GM19023 (cell line): ENCODE measurements around the gene SPRED2.
A peak's percentile ranks its signal among the peaks of the same experiment; 100 is the strongest.

Experiments used
- ATAC-seq: cut with Tn5 transposase; IDR thresholded peaks from one replicate; pipeline ENCODE4 v1.9.1; 2021; ENCODE audit warnings: mild to moderate bottlenecking, moderate library complexity; ENCODE audit not compliant: unreplicated experiment

Gene SPRED2

GRCh38 chr2:65443509-65444186, 11.2 kb upstream of the SPRED2 start:
- ATAC-seq = no peak

GRCh38 chr2:65442420-65443020, 10.1 kb upstream of the SPRED2 start:
- ATAC-seq = no peak

- ATAC-seq = no peak
Measured at GRCh38 chr2:65438137-65438899, 5.9 kb upstream of the SPRED2 start.

- no peak for ATAC-seq
Measured at GRCh38 chr2:65437392-65438135, 5.2 kb upstream of the SPRED2 start.

- peak; percentile 69 for ATAC-seq
Measured at GRCh38 chr2:65436824-65437221, 4.4 kb upstream of the SPRED2 start.

- ATAC-seq = peak; percentile 31
Measured at GRCh38 chr2:65436169-65436823, 3.9 kb upstream of the SPRED2 start.

- ATAC-seq = peak; percentile 13
Measured at GRCh38 chr2:65435625-65436168, 3.3 kb upstream of the SPRED2 start.

- ATAC-seq = no peak
Measured at GRCh38 chr2:65434592-65435241, 2.3 kb upstream of the SPRED2 start.

- ATAC-seq = peak; percentile 34
Measured at GRCh38 chr2:65431421-65432226, 775 bp downstream of the SPRED2 start.

GRCh38 chr2:65430603-65431420, 1.6 kb downstream of the SPRED2 start:
- ATAC-seq = peak; percentile 22

- peak; percentile 2 for ATAC-seq
Measured at GRCh38 chr2:65429786-65430602, 2.4 kb downstream of the SPRED2 start.

- ATAC-seq = no peak
Measured at GRCh38 chr2:65427532-65427931, 4.9 kb downstream of the SPRED2 start.

- ATAC-seq = no peak
Measured at GRCh38 chr2:65425276-65425675, 7.1 kb downstream of the SPRED2 start.

- no peak for ATAC-seq
Measured at GRCh38 chr2:65424391-65424790, 8.0 kb downstream of the SPRED2 start.

- no peak for ATAC-seq
Measured at GRCh38 chr2:65421432-65421748, 11.0 kb downstream of the SPRED2 start.

GRCh38 chr2:65420712-65421431, 11.5 kb downstream of the SPRED2 start:
- no peak for ATAC-seq

- no peak for ATAC-seq
Measured at GRCh38 chr2:65417509-65418085, 14.8 kb downstream of the SPRED2 start.
